NCI-H774 (cell line): Measurements from ENCODE around the gene M1AP.

Experiments
- DNase-seq: peaks from one replicate; lab custom pipeline; 2025; lab: John Stamatoyannopoulos, UW

The M1AP gene

GRCh38 chr2:74648009-74648443 is at the start of gene M1AP:
Gene M1AP (minus strand): TSS chr2:74648330. CDS start chr2:74640275, 8,055 bp downstream.
- DNase-seq: no peak

GRCh38 chr2:74696829-74697228 is 48.7 kb upstream of the M1AP start:
- no peak for DNase-seq

GRCh38 chr2:74695663-74696062 is 47.5 kb upstream of the M1AP start:
- no peak for DNase-seq

- no peak for DNase-seq
Measured at GRCh38 chr2:74694281-74694680, 46.2 kb upstream of the M1AP start.

GRCh38 chr2:74693668-74694067 is 45.5 kb upstream of the M1AP start:
- no peak for DNase-seq

- no peak for DNase-seq
Measured at GRCh38 chr2:74693213-74693612, 45.1 kb upstream of the M1AP start.

GRCh38 chr2:74691929-74692328 is 43.8 kb upstream of the M1AP start:
- no peak for DNase-seq

- peak; percentile 19 for DNase-seq
Measured at GRCh38 chr2:74690571-74690970, 42.4 kb upstream of the M1AP start.

GRCh38 chr2:74689671-74690070 is 41.5 kb upstream of the M1AP start:
- DNase-seq: no peak

GRCh38 chr2:74688881-74689280 is 40.8 kb upstream of the M1AP start:
- DNase-seq: no peak

GRCh38 chr2:74685408-74685807 is 37.3 kb upstream of the M1AP start:
- DNase-seq: no peak

GRCh38 chr2:74682501-74682900 is 34.4 kb upstream of the M1AP start:
- DNase-seq: no peak

GRCh38 chr2:74679615-74680014 is 31.5 kb upstream of the M1AP start:
- no peak for DNase-seq

- DNase-seq: no peak
Measured at GRCh38 chr2:74676331-74676730, 28.2 kb upstream of the M1AP start.

GRCh38 chr2:74675090-74675489 is 27.0 kb upstream of the M1AP start:
- DNase-seq: no peak

- no peak for DNase-seq
Measured at GRCh38 chr2:74673826-74674528, 25.8 kb upstream of the M1AP start.

GRCh38 chr2:74671479-74671878 is 23.3 kb upstream of the M1AP start:
- DNase-seq: no peak

- no peak for DNase-seq
Measured at GRCh38 chr2:74670263-74670662, 22.1 kb upstream of the M1AP start.

- no peak for DNase-seq
Measured at GRCh38 chr2:74668087-74668486, 20.0 kb upstream of the M1AP start.

- no peak for DNase-seq
Measured at GRCh38 chr2:74659462-74659861, 11.3 kb upstream of the M1AP start.

GRCh38 chr2:74658516-74658915 is 10.4 kb upstream of the M1AP start:
- DNase-seq: no peak

GRCh38 chr2:74655579-74655978 is 7.4 kb upstream of the M1AP start:
- DNase-seq: no peak

GRCh38 chr2:74653985-74654882 is 6.1 kb upstream of the M1AP start, which contains the start of gene SEMA4F:
Gene SEMA4F (plus strand): TSS chr2:74654247. CDS start chr2:74654377, 130 bp downstream.
- peak; percentile 98 for DNase-seq
